Measurements from ENCODE around the gene AKNAD1. TPM values are rescaled to one million over a fixed set of nuclear protein-coding genes. Genes with fewer than 3 reads are reported as not detected.

AKNAD1 gene
- total RNA-seq, 1 experiment from 2014 or later = 0.26 TPM

GRCh38 chr1:108777839-108778238 is 79.1 kb downstream of the AKNAD1 start:
- Histone ChIP-seq H3K9me3 (ENCODE audit: control insufficient read depth, insufficient read depth, low read depth, low read length) (no peaks in the 10 kb centered on the region), H3K4me3 (ENCODE audit: low read depth in 2 of 2, low read length in 2 of 2) (no peak overlapping the region), H3K27me3 (ENCODE audit: control insufficient read depth, insufficient read depth, low read length) (no peaks in the 10 kb centered on the region), H3K4me1 (ENCODE audit: control insufficient read depth, insufficient read depth, low read length) (no peaks in the 10 kb centered on the region), H3K36me3 (ENCODE audit: control insufficient read depth, insufficient read depth, low read length) (peaks cover 13% of the 10 kb centered on the region), H3K27ac (ENCODE audit: low read length) (no peak overlapping the region)
- ATAC-seq (no peak), DNase-seq (ENCODE audit: low read depth, low spot score) (no peak)
- CTCF ChIA-PET = no interaction called here
- in situ Hi-C loops (cut with HindIII; ENCODE audit: low pct_unique_long_range_greater_than_20kb, low sequenced_read_pairs) = no loop called here
- TF ChIP-seq POLR2AphosphoS5 (IDR thresholded peaks at IDR 0.05; ENCODE audit: low read depth, low read length) = no peak
- no peak for TF ChIP-seq SIN3A (IDR thresholded peaks at IDR 0.05; ENCODE audit: borderline replicate concordance, insufficient read depth, low read depth, low read length)
- TF ChIP-seq, protein P1, sequence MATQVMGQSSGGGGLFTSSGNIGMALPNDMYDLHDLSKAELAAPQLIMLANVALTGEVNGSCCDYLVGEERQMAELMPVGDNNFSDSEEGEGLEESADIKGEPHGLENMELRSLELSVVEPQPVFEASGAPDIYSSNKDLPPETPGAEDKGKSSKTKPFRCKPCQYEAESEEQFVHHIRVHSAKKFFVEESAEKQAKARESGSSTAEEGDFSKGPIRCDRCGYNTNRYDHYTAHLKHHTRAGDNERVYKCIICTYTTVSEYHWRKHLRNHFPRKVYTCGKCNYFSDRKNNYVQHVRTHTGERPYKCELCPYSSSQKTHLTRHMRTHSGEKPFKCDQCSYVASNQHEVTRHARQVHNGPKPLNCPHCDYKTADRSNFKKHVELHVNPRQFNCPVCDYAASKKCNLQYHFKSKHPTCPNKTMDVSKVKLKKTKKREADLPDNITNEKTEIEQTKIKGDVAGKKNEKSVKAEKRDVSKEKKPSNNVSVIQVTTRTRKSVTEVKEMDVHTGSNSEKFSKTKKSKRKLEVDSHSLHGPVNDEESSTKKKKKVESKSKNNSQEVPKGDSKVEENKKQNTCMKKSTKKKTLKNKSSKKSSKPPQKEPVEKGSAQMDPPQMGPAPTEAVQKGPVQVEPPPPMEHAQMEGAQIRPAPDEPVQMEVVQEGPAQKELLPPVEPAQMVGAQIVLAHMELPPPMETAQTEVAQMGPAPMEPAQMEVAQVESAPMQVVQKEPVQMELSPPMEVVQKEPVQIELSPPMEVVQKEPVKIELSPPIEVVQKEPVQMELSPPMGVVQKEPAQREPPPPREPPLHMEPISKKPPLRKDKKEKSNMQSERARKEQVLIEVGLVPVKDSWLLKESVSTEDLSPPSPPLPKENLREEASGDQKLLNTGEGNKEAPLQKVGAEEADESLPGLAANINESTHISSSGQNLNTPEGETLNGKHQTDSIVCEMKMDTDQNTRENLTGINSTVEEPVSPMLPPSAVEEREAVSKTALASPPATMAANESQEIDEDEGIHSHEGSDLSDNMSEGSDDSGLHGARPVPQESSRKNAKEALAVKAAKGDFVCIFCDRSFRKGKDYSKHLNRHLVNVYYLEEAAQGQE (IDR thresholded peaks at IDR 0.05; ENCODE audit: insufficient read depth in 1 of 2, low read depth in 2 of 2, low read length in 1 of 2) = no peak
- TF ChIP-seq TCF7L2 (IDR thresholded peaks at IDR 0.05; ENCODE audit: low read depth, low read length) = no peak
- TF ChIP-seq, protein P2, sequence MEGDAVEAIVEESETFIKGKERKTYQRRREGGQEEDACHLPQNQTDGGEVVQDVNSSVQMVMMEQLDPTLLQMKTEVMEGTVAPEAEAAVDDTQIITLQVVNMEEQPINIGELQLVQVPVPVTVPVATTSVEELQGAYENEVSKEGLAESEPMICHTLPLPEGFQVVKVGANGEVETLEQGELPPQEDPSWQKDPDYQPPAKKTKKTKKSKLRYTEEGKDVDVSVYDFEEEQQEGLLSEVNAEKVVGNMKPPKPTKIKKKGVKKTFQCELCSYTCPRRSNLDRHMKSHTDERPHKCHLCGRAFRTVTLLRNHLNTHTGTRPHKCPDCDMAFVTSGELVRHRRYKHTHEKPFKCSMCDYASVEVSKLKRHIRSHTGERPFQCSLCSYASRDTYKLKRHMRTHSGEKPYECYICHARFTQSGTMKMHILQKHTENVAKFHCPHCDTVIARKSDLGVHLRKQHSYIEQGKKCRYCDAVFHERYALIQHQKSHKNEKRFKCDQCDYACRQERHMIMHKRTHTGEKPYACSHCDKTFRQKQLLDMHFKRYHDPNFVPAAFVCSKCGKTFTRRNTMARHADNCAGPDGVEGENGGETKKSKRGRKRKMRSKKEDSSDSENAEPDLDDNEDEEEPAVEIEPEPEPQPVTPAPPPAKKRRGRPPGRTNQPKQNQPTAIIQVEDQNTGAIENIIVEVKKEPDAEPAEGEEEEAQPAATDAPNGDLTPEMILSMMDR (IDR thresholded peaks at IDR 0.05) = no peak
- intact Hi-C loops (cut with micrococcal nuclease; ENCODE audit: unreplicated experiment) = no loop called here
- BruUV-seq (replicated peaks) = no TSS peak
- POLR2A ChIA-PET = no interaction called here

GRCh38 chr1:108767708-108768107 is 89.2 kb downstream of the AKNAD1 start:
- H3K9me3 ChIP-seq (ENCODE audit: control insufficient read depth, insufficient read depth, low read depth, low read length) = no peaks in the 10 kb centered on the region
- H3K36me3 ChIP-seq (ENCODE audit: control insufficient read depth, insufficient read depth, low read length) = peaks cover 5% of the 10 kb centered on the region; the same call in 1 of the 2 replicates
- intact Hi-C loops (cut with micrococcal nuclease; ENCODE audit: unreplicated experiment) = no loop called here
- H3K4me1 ChIP-seq (ENCODE audit: control insufficient read depth, insufficient read depth, low read length) = no peaks in the 10 kb centered on the region
- H3K27me3 ChIP-seq (ENCODE audit: control insufficient read depth, insufficient read depth, low read length) = no peaks in the 10 kb centered on the region
- no peak for DNase-seq (ENCODE audit: low read depth, low spot score)
- no peak for ATAC-seq
- CTCF ChIA-PET = no interaction called here
- TF ChIP-seq POLR2AphosphoS5 (IDR thresholded peaks at IDR 0.05; ENCODE audit: low read depth, low read length) (no peak), TCF7L2 (IDR thresholded peaks at IDR 0.05; ENCODE audit: low read depth, low read length) (no peak), SIN3A (IDR thresholded peaks at IDR 0.05; ENCODE audit: borderline replicate concordance, insufficient read depth, low read depth, low read length) (no peak)
- TF ChIP-seq, protein P2 (IDR thresholded peaks at IDR 0.05) = no peak
- TF ChIP-seq, protein P1 (IDR thresholded peaks at IDR 0.05; ENCODE audit: insufficient read depth in 1 of 2, low read depth in 2 of 2, low read length in 1 of 2) = no peak
- H3K4me3 ChIP-seq (ENCODE audit: low read depth in 2 of 2, low read length in 2 of 2) = no peak overlapping the region
- in situ Hi-C loops (cut with HindIII; ENCODE audit: low pct_unique_long_range_greater_than_20kb, low sequenced_read_pairs) = no loop called here
- POLR2A ChIA-PET = no interaction called here
- H3K27ac ChIP-seq (ENCODE audit: low read length) = no peak overlapping the region
- no TSS peak for BruUV-seq (replicated peaks)

All from Panc1 (cell line).